Keratinocyte (primary cell): Measurements from ENCODE around the gene GNG13. TPM values are rescaled to one million over a fixed set of nuclear protein-coding genes. Genes with fewer than 3 reads are reported as not detected.

Experiments
- DNase-seq: peaks from one replicate; pipeline ENCODE4 v3.0.0-alpha.2; 2011; ENCODE audit warnings: low read depth, missing footprints, low spot score
- FAIRE-seq: peaks from 2 replicates; lab custom pipeline; 2011; peaks lifted over from hg19 to GRCh38; lab: Jason Lieb, UNC
- H2AFZ ChIP-seq: 2 replicates; pipeline ENCODE4 v1.6.0; 2012; ENCODE audit warnings: low read length, control low read depth, inconsistent platforms; ENCODE audit not compliant: control insufficient read depth
- H3K27ac ChIP-seq: 2 replicates; pipeline ENCODE4 v1.5.1; 2011; ENCODE audit warnings: low read length; ENCODE audit not compliant: control insufficient read depth, insufficient read depth
- H3K27me3 ChIP-seq: 3 replicates; pipeline ENCODE4 v1.6.0; 2011; ENCODE audit warnings: low read length; ENCODE audit not compliant: control insufficient read depth, insufficient read depth; ENCODE audit errors: extremely low read depth
- H3K36me3 ChIP-seq, 2 experiments: 2 replicates in 1 of 2; 3 replicates in 1 of 2; pipeline ENCODE4 v1.5.1; 2011; ENCODE audit warnings: low read length in 2 of 2, mild to moderate bottlenecking in 1 of 2; ENCODE audit not compliant: control insufficient read depth in 2 of 2, insufficient read depth in 2 of 2; ENCODE audit errors: extremely low read depth in 1 of 2
- H3K4me1 ChIP-seq: 3 replicates; pipeline ENCODE4 v1.5.1; 2011; ENCODE audit warnings: low read length; ENCODE audit not compliant: control insufficient read depth, insufficient read depth; ENCODE audit errors: extremely low read depth
- H3K4me2 ChIP-seq: 3 replicates; pipeline ENCODE4 v1.6.0; 2011; ENCODE audit warnings: low read depth, low read length; ENCODE audit not compliant: control insufficient read depth, insufficient read depth; ENCODE audit errors: extremely low read depth
- H3K4me3 ChIP-seq, 3 experiments: fragments of 200-600 bp in 1 of 3; sonication (generic) in 1 of 3; 2 replicates in 2 of 3; 3 replicates in 1 of 3; pipeline ENCODE4 v1.5.1; 2011 to 2016; ENCODE audit warnings: low read length in 3 of 3, mild to moderate bottlenecking in 3 of 3, control low read depth in 2 of 3, inconsistent platforms in 1 of 3, low read depth in 1 of 3, mixed read lengths in 1 of 3, mixed run types in 1 of 3, moderate library complexity in 1 of 3; ENCODE audit not compliant: control insufficient read depth in 2 of 3, insufficient read depth in 2 of 3; ENCODE audit errors: extremely low read depth in 1 of 3
- H3K79me2 ChIP-seq: 2 replicates; pipeline ENCODE4 v1.6.0; 2012; ENCODE audit warnings: low read length; ENCODE audit not compliant: control insufficient read depth, insufficient read depth
- H3K9ac ChIP-seq: 3 replicates; pipeline ENCODE4 v1.6.0; 2011; ENCODE audit warnings: low read length; ENCODE audit not compliant: control insufficient read depth, insufficient read depth; ENCODE audit errors: extremely low read depth
- H3K9me1 ChIP-seq: 3 replicates; pipeline ENCODE4 v1.6.0; 2011; ENCODE audit warnings: low read length; ENCODE audit not compliant: control insufficient read depth, insufficient read depth; ENCODE audit errors: extremely low read depth
- H3K9me3 ChIP-seq: 2 replicates; pipeline ENCODE4 v1.5.1; 2012; ENCODE audit warnings: low read depth, low read length; ENCODE audit not compliant: control insufficient read depth
- H4K20me1 ChIP-seq: 3 replicates; pipeline ENCODE4 v1.6.0; 2011; ENCODE audit warnings: low read length; ENCODE audit not compliant: control insufficient read depth, insufficient read depth; ENCODE audit errors: extremely low read depth
- CTCF ChIP-seq, 3 experiments: IDR thresholded peaks in 1 of 3; conservative IDR thresholded peaks in 1 of 3; optimal IDR thresholded peaks in 1 of 3; 2 replicates in 2 of 3; 3 replicates in 1 of 3; pipeline versions ENCODE3 to v1.5.1; 2011; ENCODE audit warnings: low read length in 3 of 3, mild to moderate bottlenecking in 3 of 3, moderate library complexity in 2 of 3, control low read depth in 1 of 3, inconsistent platforms in 1 of 3; ENCODE audit not compliant: insufficient read depth in 2 of 3; ENCODE audit errors: extremely low read depth in 1 of 3
- EZH2 ChIP-seq: IDR thresholded peaks from one replicate; pipeline ENCODE4 v1.6.1; 2012; ENCODE audit warnings: inconsistent platforms, mild to moderate bottlenecking, low read length, moderate library complexity
- dilution Hi-C: fragments of 300-500 bp; cut with MboI; formaldehyde crosslinking; loops from one replicate; pipeline ENCODE4 v1.7.0; 2020; ENCODE audit warnings: low sequenced_read_pairs; ENCODE audit not compliant: extremely low pct_ligation_motif_present
- polyA plus RNA-seq, 5 experiments: library from polyadenylated mRNA; depleted of rRNA in 3 of 5; stranded (reverse) in 3 of 5; stranded (forward) in 1 of 5; unstranded in 1 of 5; fragments of >200 nt; gene quantifications; 1 replicate in 1 of 5; 2 replicates in 3 of 5; 3 replicates in 1 of 5; pipeline versions ENCODE4 v1.2.1 to v1.2.3, GENCODE V29; 2011 to 2012; ENCODE audit warnings: missing spikeins in 2 of 5, low read depth in 1 of 5, low replicate concordance in 1 of 5

The GNG13 gene
- polyA plus RNA-seq, 1 donor (not counting 4 experiments of a cell fraction or from before 2014, with no cell fraction given): not detected

DNA sequence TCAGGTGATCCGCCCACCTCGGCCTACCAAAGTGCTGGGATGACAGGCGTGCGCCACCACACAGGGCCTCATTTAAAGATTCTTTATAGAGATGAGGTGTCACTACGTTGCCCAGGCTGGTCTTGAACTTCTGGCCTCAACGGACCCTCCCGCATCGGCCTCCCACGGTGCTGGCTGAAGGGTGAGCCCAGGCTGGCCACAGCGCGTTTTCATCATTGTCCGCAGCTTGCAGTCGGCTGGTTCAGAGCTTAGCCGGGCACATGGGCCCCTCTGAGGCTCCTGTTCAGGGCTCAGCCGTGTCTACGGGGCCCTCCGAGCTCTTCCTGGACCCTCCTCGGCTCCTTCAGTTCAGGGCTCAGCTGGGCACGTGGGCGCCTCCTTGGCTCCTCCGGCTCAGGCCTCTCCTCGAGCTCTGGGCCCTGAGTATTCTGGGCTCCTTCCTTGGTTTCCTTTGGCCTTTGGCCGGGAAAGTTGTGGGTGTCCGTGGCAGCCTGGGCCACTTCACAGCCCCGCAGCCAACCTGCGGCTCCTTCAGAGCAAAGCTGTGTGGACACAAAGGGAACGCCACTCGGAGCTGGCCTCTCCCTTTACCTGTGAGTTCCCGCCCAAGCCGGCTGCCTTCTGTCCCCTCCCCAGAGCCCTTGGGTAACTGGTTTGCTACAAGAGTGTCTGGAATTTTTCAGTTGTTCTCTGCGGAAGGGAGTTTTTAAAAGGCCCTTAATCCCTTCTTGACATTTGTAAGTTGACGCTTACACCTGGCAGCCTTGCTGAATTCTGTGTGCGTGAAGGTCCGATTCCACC lies 41.2 kb downstream of the GNG13 start:
- Histone ChIP-seq H3K79me2 (no peaks in the 10 kb centered on the region), H3K4me1 (peaks cover 34% of the 10 kb centered on the region), H3K9ac (no peak overlapping the region), H3K4me2 (no peak overlapping the region), H3K27me3 (no peaks in the 10 kb centered on the region), H3K4me3 (no peak overlapping the region), H3K9me1 (no peaks in the 10 kb centered on the region), H4K20me1 (no peaks in the 10 kb centered on the region), H2AFZ (no peak overlapping the region), H3K27ac (peak overlapping the region; percentile 74), H3K36me3 (no peaks in the 10 kb centered on the region), H3K9me3 (no peaks in the 10 kb centered on the region)
- no peak for FAIRE-seq
- DNase-seq: no peak
- TF ChIP-seq CTCF (optimal IDR thresholded peaks at IDR 0.05 in 1 of 3, IDR thresholded peaks at IDR 0.05 in 1 of 3, conservative IDR thresholded peaks at IDR 0.05 in 1 of 3; ENCODE audit: extremely low read depth in 1 of 3, insufficient read depth in 2 of 3, low read length in 3 of 3): no peak
- dilution Hi-C loops: no loop called here

- dilution Hi-C loops: no loop called here
- H3K79me2 ChIP-seq: no peaks in the 10 kb centered on the region
- no peaks in the 10 kb centered on the region for H3K9me1 ChIP-seq
- H3K27ac ChIP-seq: no peak overlapping the region
- H3K9me3 ChIP-seq: no peaks in the 10 kb centered on the region
- no peaks in the 10 kb centered on the region for H4K20me1 ChIP-seq
- H3K4me1 ChIP-seq: peaks cover 30% of the 10 kb centered on the region
- TF ChIP-seq EZH2: no peak
- TF ChIP-seq CTCF (optimal IDR thresholded peaks at IDR 0.05 in 1 of 3, IDR thresholded peaks at IDR 0.05 in 1 of 3, conservative IDR thresholded peaks at IDR 0.05 in 1 of 3; ENCODE audit: extremely low read depth in 1 of 3, insufficient read depth in 2 of 3, low read length in 3 of 3): no peak
- no peak overlapping the region for H2AFZ ChIP-seq
- H3K4me3 ChIP-seq: no peak overlapping the region
- no peak overlapping the region for H3K4me2 ChIP-seq
- H3K9ac ChIP-seq: no peak overlapping the region
- H3K27me3 ChIP-seq: peaks cover 9% of the 10 kb centered on the region
- FAIRE-seq (no peak), DNase-seq (no peak)
- H3K36me3 ChIP-seq: no peaks in the 10 kb centered on the region
Measured at GRCh38 chr16:756428-756827, 44.1 kb downstream of the GNG13 start.
